ENCODE results near the gene LRRC36. TPM values are rescaled to one million over a fixed set of nuclear protein-coding genes. Genes with fewer than 3 reads are reported as not detected.
A peak's percentile ranks its signal among the peaks of the same experiment; 100 is the strongest.

Gene LRRC36
- total and polyA plus RNA-seq, 2 of the 13 experiments (the other 11 are each of a cell fraction or from before 2014, with no cell fraction given): 0.12 to 0.15 TPM

DNA sequence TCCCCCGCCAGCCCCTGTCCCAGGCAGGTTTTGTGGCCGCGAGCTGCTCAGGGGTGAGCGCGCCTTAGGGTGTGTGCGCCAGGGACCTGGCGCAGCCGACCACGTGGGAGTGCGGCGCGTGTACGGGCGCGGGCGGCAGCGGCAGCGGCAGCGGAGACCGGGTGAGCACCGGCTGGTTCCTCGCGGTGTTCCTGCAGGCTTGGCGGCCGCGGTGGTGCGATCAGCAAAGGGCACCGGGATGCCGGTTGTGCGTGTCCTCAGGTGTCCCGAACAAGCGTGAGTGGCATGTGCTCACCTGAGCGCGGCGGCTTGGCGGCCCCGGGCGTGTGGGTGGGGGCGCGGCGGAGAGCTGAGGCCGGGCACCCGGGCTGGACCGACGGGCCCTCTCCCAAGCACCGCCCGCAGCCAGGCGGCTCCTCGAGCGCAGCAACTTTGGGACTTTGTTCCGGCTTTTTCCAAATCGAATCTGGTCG, 103.9 kb downstream of the LRRC36 start (continued):
- peak; percentile 95 for TF ChIP-seq ZIK1 (CRISPR knock-in tag; IDR thresholded peaks at IDR 0.05; ENCODE audit: borderline replicate concordance, low read depth)
- TF ChIP-seq ZFP62 (CRISPR knock-in tag; IDR thresholded peaks at IDR 0.05): no peak
- no peak for TF ChIP-seq RBM22 (optimal IDR thresholded peaks at IDR 0.05; ENCODE audit: low read length)
- TF ChIP-seq YY1 (IDR thresholded peaks at IDR 0.05; ENCODE audit: insufficient read depth, insufficient replicate concordance, low read depth, low read length): no peak
- TF ChIP-seq, protein P1, sequence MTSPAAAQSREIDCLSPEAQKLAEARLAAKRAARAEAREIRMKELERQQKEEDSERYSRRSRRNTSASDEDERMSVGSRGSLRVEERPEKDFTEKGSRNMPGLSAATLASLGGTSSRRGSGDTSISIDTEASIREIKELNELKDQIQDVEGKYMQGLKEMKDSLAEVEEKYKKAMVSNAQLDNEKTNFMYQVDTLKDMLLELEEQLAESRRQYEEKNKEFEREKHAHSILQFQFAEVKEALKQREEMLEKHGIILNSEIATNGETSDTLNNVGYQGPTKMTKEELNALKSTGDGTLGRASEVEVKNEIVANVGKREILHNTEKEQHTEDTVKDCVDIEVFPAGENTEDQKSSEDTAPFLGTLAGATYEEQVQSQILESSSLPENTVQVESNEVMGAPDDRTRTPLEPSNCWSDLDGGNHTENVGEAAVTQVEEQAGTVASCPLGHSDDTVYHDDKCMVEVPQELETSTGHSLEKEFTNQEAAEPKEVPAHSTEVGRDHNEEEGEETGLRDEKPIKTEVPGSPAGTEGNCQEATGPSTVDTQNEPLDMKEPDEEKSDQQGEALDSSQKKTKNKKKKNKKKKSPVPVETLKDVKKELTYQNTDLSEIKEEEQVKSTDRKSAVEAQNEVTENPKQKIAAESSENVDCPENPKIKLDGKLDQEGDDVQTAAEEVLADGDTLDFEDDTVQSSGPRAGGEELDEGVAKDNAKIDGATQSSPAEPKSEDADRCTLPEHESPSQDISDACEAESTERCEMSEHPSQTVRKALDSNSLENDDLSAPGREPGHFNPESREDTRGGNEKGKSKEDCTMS (CRISPR knock-in tag; conservative IDR thresholded peaks at IDR 0.05): no peak
- no peak for TF ChIP-seq MAFF (IDR thresholded peaks at IDR 0.05; ENCODE audit: low read depth, low read length)
- no peak for TF ChIP-seq ZNF207 (IDR thresholded peaks at IDR 0.05; ENCODE audit: borderline replicate concordance)
- TF ChIP-seq ZNF292 (CRISPR knock-in tag; IDR thresholded peaks at IDR 0.05; ENCODE audit: borderline replicate concordance, low read depth): no peak
- 0 out of 2 replicates have a peak, but pooled peaks have one; percentile 37 for TF ChIP-seq KLF13 (CRISPR knock-in tag; IDR thresholded peaks at IDR 0.05)
- TF ChIP-seq GATA4 (IDR thresholded peaks at IDR 0.05; ENCODE audit: borderline replicate concordance, low read depth): no peak; the same call in 1 of the 2 replicates
- TF ChIP-seq, protein P2, sequence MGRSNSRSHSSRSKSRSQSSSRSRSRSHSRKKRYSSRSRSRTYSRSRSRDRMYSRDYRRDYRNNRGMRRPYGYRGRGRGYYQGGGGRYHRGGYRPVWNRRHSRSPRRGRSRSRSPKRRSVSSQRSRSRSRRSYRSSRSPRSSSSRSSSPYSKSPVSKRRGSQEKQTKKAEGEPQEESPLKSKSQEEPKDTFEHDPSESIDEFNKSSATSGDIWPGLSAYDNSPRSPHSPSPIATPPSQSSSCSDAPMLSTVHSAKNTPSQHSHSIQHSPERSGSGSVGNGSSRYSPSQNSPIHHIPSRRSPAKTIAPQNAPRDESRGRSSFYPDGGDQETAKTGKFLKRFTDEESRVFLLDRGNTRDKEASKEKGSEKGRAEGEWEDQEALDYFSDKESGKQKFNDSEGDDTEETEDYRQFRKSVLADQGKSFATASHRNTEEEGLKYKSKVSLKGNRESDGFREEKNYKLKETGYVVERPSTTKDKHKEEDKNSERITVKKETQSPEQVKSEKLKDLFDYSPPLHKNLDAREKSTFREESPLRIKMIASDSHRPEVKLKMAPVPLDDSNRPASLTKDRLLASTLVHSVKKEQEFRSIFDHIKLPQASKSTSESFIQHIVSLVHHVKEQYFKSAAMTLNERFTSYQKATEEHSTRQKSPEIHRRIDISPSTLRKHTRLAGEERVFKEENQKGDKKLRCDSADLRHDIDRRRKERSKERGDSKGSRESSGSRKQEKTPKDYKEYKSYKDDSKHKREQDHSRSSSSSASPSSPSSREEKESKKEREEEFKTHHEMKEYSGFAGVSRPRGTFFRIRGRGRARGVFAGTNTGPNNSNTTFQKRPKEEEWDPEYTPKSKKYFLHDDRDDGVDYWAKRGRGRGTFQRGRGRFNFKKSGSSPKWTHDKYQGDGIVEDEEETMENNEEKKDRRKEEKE (IDR thresholded peaks at IDR 0.05): no peak
- TF ChIP-seq ONECUT2 (CRISPR knock-in tag; IDR thresholded peaks at IDR 0.05): no peak; the same call in 1 of the 2 replicates
- TF ChIP-seq MTF1 (CRISPR knock-in tag; IDR thresholded peaks at IDR 0.05): no peak
- TF ChIP-seq ZNF484 (CRISPR knock-in tag; IDR thresholded peaks at IDR 0.05; ENCODE audit: borderline replicate concordance, low read depth): peak; percentile 61; the same call in 1 of the 2 replicates
- no peak for TF ChIP-seq HMGA1 (CRISPR knock-in tag; conservative IDR thresholded peaks at IDR 0.05)
- TF ChIP-seq KDM1A (CRISPR knock-in tag; IDR thresholded peaks at IDR 0.05): no peak
- no peak for TF ChIP-seq ZNF557 (CRISPR knock-in tag; IDR thresholded peaks at IDR 0.05)
- no peak for TF ChIP-seq SRF (IDR thresholded peaks at IDR 0.05; ENCODE audit: low read depth, low read length)
- TF ChIP-seq ZFP36 (IDR thresholded peaks at IDR 0.05; ENCODE audit: borderline replicate concordance, low read depth, low read length, partially characterized antibody): no peak
- TF ChIP-seq ZBTB7A (CRISPR knock-in tag; IDR thresholded peaks at IDR 0.05): peak; percentile 82
- TF ChIP-seq MATR3 (CRISPR knock-in tag; IDR thresholded peaks at IDR 0.05): no peak
- TF ChIP-seq CREM (IDR thresholded peaks at IDR 0.05): no peak
- no peak for TF ChIP-seq CREM (CRISPR knock-in tag; IDR thresholded peaks at IDR 0.05)
- TF ChIP-seq ZNF713 (CRISPR knock-in tag; IDR thresholded peaks at IDR 0.05): no peak
- TF ChIP-seq ZNF577 (CRISPR knock-in tag; IDR thresholded peaks at IDR 0.05; ENCODE audit: borderline replicate concordance, low read depth): no peak
- peak; percentile 42; the same call in 1 of the 2 replicates for TF ChIP-seq TARDBP (CRISPR knock-in tag; IDR thresholded peaks at IDR 0.05)
- peak; percentile 74; the same call in 1 of the 2 replicates for TF ChIP-seq ZSCAN20 (CRISPR knock-in tag; IDR thresholded peaks at IDR 0.05; ENCODE audit: borderline replicate concordance)
- TF ChIP-seq MED13 (CRISPR knock-in tag; IDR thresholded peaks at IDR 0.05): peak; percentile 63; the same call in 1 of the 2 replicates
